ENCODE results near the gene RASSF4.

RASSF4 gene

GRCh38 chr10:44967616-44968015 is 8.0 kb downstream of the RASSF4 start:
- Mint-ChIP-seq H3K9me3 (no peaks in the 10 kb centered on the region), H3K4me1 (peaks cover 65 to 69% of the 10 kb centered on the region in 2 donors), H3K4me3 (peak overlapping the region; percentile 30 to 61), H3K27me3 (peaks cover 3 to 6% of the 10 kb centered on the region in 2 donors), H3K27ac (peak overlapping the region; percentile 75), H3K36me3 (peaks cover 0 to 4% of the 10 kb centered on the region in 2 donors)
- ATAC-seq (replicated peaks), result peak; percentile 13 to 49
- no peak for DNase-seq

- peak overlapping the region; percentile 22 to 30 for H3K4me3 Mint-ChIP-seq
- H3K36me3 Mint-ChIP-seq, result peaks cover 0 to 4% of the 10 kb centered on the region in 2 donors
- peak; percentile 83 for ATAC-seq (replicated peaks)
- DNase-seq, result peak; percentile 68
- H3K4me1 Mint-ChIP-seq, result peaks cover 65 to 69% of the 10 kb centered on the region in 2 donors
- H3K9me3 Mint-ChIP-seq, result no peaks in the 10 kb centered on the region
- H3K27me3 Mint-ChIP-seq, result peaks cover 0 to 1% of the 10 kb centered on the region in 2 donors
- H3K27ac Mint-ChIP-seq, result peak overlapping the region; percentile 75
Observed at GRCh38 chr10:44968091-44968490, 8.5 kb downstream of the RASSF4 start.

GRCh38 chr10:44968500-44969400 is 9.1 kb downstream of the RASSF4 start:
- no peaks in the 10 kb centered on the region for H3K27me3 Mint-ChIP-seq
- peaks cover 64 to 69% of the 10 kb centered on the region in 2 donors for H3K4me1 Mint-ChIP-seq
- H3K36me3 Mint-ChIP-seq, result no peaks in the 10 kb centered on the region
- H3K9me3 Mint-ChIP-seq, result no peaks in the 10 kb centered on the region
- peak; percentile 17 to 19 for ATAC-seq (replicated peaks)
- DNase-seq, result no peak
- H3K27ac Mint-ChIP-seq, result peak overlapping the region; percentile 37
- H3K4me3 Mint-ChIP-seq, result no peak overlapping the region

- Mint-ChIP-seq H3K9me3 (no peaks in the 10 kb centered on the region), H3K36me3 (no peaks in the 10 kb centered on the region), H3K27ac (no peak overlapping the region), H3K4me3 (no peak overlapping the region), H3K4me1 (peaks cover 56 to 68% of the 10 kb centered on the region in 2 donors), H3K27me3 (no peaks in the 10 kb centered on the region)
- no peak for DNase-seq
- ATAC-seq (replicated peaks), result no peak
Observed at GRCh38 chr10:44969854-44970253, 10.3 kb downstream of the RASSF4 start.

- Mint-ChIP-seq H3K27ac (no peak overlapping the region), H3K9me3 (no peaks in the 10 kb centered on the region), H3K36me3 (no peaks in the 10 kb centered on the region), H3K4me1 (peaks cover 48 to 63% of the 10 kb centered on the region in 2 donors), H3K4me3 (no peak overlapping the region), H3K27me3 (no peaks in the 10 kb centered on the region)
- DNase-seq (no peak), ATAC-seq (replicated peaks) (no peak)
Observed at GRCh38 chr10:44970812-44971395, 11.3 kb downstream of the RASSF4 start.

- no peaks in the 10 kb centered on the region for H3K36me3 Mint-ChIP-seq
- ATAC-seq (replicated peaks) (no peak), DNase-seq (no peak)
- H3K27ac Mint-ChIP-seq, result no peak overlapping the region
- peaks cover 44 to 59% of the 10 kb centered on the region in 2 donors for H3K4me1 Mint-ChIP-seq
- no peak overlapping the region for H3K4me3 Mint-ChIP-seq
- H3K9me3 Mint-ChIP-seq, result no peaks in the 10 kb centered on the region
- H3K27me3 Mint-ChIP-seq, result no peaks in the 10 kb centered on the region
Observed at GRCh38 chr10:44971434-44971833, 11.8 kb downstream of the RASSF4 start.

GRCh38 chr10:44971935-44972757 is 12.5 kb downstream of the RASSF4 start:
- Mint-ChIP-seq H3K27ac (no peak overlapping the region), H3K27me3 (peaks cover 0 to 4% of the 10 kb centered on the region in 2 donors), H3K9me3 (no peaks in the 10 kb centered on the region), H3K4me3 (no peak overlapping the region), H3K4me1 (peaks cover 43 to 57% of the 10 kb centered on the region in 2 donors), H3K36me3 (no peaks in the 10 kb centered on the region)
- no peak for ATAC-seq (replicated peaks)
- DNase-seq, result no peak

- peak overlapping the region; percentile 81 for H3K27ac Mint-ChIP-seq
- H3K36me3 Mint-ChIP-seq, result no peaks in the 10 kb centered on the region
- no peak for ATAC-seq (replicated peaks)
- no peak for DNase-seq
- H3K4me1 Mint-ChIP-seq, result peaks cover 35 to 49% of the 10 kb centered on the region in 2 donors
- peaks cover 0 to 4% of the 10 kb centered on the region in 2 donors for H3K27me3 Mint-ChIP-seq
- no peaks in the 10 kb centered on the region for H3K9me3 Mint-ChIP-seq
- peak overlapping the region in 1 of 2 donors; percentile 56 for H3K4me3 Mint-ChIP-seq
Observed at GRCh38 chr10:44972874-44973306, 13.3 kb downstream of the RASSF4 start.

- no peaks in the 10 kb centered on the region for H3K36me3 Mint-ChIP-seq
- peak overlapping the region; percentile 81 for H3K27ac Mint-ChIP-seq
- H3K4me1 Mint-ChIP-seq, result peaks cover 31 to 46% of the 10 kb centered on the region in 2 donors
- ATAC-seq (replicated peaks), result peak; percentile 34 to 36
- DNase-seq, result no peak
- H3K4me3 Mint-ChIP-seq, result peak overlapping the region; percentile 45 to 56
- H3K27me3 Mint-ChIP-seq, result peaks cover 0 to 4% of the 10 kb centered on the region in 2 donors
- no peaks in the 10 kb centered on the region for H3K9me3 Mint-ChIP-seq
Observed at GRCh38 chr10:44973323-44974081, 13.9 kb downstream of the RASSF4 start.

GRCh38 chr10:44974082-44974627 is 14.6 kb downstream of the RASSF4 start:
- DNase-seq, result no peak
- peak; percentile 19 to 30 for ATAC-seq (replicated peaks)
- peak overlapping the region; percentile 66 to 78 for H3K4me3 Mint-ChIP-seq
- peaks cover 25 to 46% of the 10 kb centered on the region in 2 donors for H3K4me1 Mint-ChIP-seq
- H3K36me3 Mint-ChIP-seq, result no peaks in the 10 kb centered on the region
- peak overlapping the region; percentile 81 for H3K27ac Mint-ChIP-seq
- H3K27me3 Mint-ChIP-seq, result peaks cover 0 to 6% of the 10 kb centered on the region in 2 donors
- no peaks in the 10 kb centered on the region for H3K9me3 Mint-ChIP-seq

- H3K36me3 Mint-ChIP-seq, result no peaks in the 10 kb centered on the region
- H3K27me3 Mint-ChIP-seq, result peaks cover 0 to 9% of the 10 kb centered on the region in 2 donors
- H3K4me3 Mint-ChIP-seq, result peak overlapping the region; percentile 66 to 78
- H3K4me1 Mint-ChIP-seq, result peaks cover 24 to 41% of the 10 kb centered on the region in 2 donors
- DNase-seq (peak; percentile 52), ATAC-seq (replicated peaks) (peak; percentile 83 to 90)
- H3K27ac Mint-ChIP-seq, result peak overlapping the region; percentile 77
- H3K9me3 Mint-ChIP-seq, result no peaks in the 10 kb centered on the region
Observed at GRCh38 chr10:44974628-44975430, 15.2 kb downstream of the RASSF4 start.

- H3K27me3 Mint-ChIP-seq, result peaks cover 0 to 9% of the 10 kb centered on the region in 2 donors
- no peaks in the 10 kb centered on the region for H3K36me3 Mint-ChIP-seq
- no peak for ATAC-seq (replicated peaks)
- DNase-seq, result no peak
- no peak overlapping the region for H3K27ac Mint-ChIP-seq
- H3K9me3 Mint-ChIP-seq, result no peaks in the 10 kb centered on the region
- H3K4me3 Mint-ChIP-seq, result no peak overlapping the region
- H3K4me1 Mint-ChIP-seq, result peaks cover 24 to 40% of the 10 kb centered on the region in 2 donors
Observed at GRCh38 chr10:44975431-44976331, 16.1 kb downstream of the RASSF4 start.

Measured in stimulated activated naive B cell treated with anti-CD40 and anti-IgM and Interleukin-4, amounts not matched to agents 10 μg/mL and 1 μg/mL and 100 μg/mL, for 72 hours (primary cell).